DMS153 treated with DMSO at 0.1 percent for 48 hours (cell line): Measurements from ENCODE around the gene RAB39A.
A peak's percentile ranks its signal among the peaks of the same experiment; 100 is the strongest.
"Not testable (repeated sequence)": the region's sequence is repeated elsewhere in the genome, so short reads cannot be mapped to it uniquely, and the experiment has no call there.

Source experiments
- DNase-seq: peaks from one replicate; lab custom pipeline; 2025; ENCODE audit not compliant: unreplicated experiment; lab: John Stamatoyannopoulos, UW

Gene RAB39A, protein sequence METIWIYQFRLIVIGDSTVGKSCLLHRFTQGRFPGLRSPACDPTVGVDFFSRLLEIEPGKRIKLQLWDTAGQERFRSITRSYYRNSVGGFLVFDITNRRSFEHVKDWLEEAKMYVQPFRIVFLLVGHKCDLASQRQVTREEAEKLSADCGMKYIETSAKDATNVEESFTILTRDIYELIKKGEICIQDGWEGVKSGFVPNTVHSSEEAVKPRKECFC

GRCh38 chr11:107928046-107928766 is at the start of gene RAB39A:
TSS of gene RAB39A (plus strand) at chr11:107928448. CDS start at chr11:107928569, 121 bp downstream.
- DNase-seq = peak; percentile 96

- not testable (repeated sequence) for DNase-seq
Observed at GRCh38 chr11:107881471-107881870, 46.8 kb upstream of the RAB39A start.

DNA sequence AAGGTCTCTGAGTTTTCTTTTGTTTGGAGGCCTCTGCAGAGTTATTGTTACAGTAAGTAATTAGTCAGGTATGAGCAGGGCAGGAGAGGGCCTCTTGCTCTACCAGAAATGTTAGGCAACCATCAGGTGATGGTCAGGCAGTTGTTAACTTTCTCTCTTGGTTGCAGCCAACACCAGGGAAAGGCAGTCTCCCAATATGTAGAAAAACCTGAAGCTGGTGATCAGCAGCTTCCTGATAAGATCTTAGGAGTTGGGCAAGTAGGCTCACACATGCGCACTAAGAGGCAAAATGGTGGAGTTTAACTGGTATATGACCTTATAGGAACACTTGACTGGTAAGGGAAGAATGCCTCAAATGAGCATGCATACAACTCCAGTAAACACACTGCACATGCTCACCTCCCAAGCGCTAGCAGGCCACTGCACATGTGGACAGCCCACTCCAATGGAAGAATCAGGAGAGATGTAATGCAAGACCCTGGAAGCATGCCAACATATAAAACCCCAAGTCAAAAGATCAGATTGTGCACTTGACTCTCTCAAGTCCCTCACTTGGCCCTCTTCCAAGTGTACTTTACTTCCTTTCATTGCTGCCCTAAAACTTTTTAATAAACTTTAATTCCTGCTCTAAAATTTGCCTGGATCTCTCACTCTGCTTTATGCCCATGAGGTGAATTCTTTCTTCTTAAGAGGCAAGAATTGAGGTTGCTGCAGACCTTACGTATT is 46.0 kb upstream of the RAB39A start:
- DNase-seq = no peak

DNA sequence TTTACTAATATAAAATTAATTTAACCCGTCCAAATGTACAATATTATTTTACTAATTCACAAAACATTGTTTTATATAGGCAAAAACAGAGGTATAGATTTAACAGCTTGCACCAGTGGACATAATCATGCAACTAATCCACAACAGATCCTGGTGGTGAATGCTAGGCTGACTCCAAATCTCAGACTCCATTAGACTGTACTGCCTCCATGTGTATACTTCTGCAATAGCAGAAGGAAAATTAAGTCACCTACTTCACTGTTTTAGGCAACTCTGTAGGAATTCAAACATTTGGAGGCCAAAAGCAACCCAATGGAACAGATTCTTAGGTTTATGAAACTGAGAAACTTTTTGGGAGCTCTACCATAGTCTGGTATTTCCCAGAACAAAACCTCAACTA is 30.0 kb upstream of the RAB39A start:
- DNase-seq = no peak

DNA sequence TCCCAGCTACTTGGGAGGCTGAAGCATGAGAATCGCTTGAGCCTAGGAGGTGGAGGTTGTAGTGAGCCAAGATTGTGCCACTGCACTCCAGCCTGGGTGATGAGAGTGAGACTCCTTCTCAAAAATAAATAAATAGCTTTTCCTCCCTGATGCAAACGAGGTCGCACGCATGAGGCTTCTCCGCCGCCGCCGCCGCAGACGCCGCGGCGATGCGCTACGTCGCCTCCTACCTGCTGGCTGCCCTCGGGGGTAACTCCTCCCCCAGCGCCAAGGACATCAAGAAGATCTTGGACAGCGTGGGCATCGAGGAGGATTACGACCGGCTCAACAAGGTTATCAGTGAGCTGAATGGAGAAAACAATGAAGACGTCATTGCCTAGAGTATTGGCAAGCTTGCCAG is 20.0 kb upstream of the RAB39A start:
- DNase-seq = no peak

GRCh38 chr11:107912415-107912814 is 15.8 kb upstream of the RAB39A start:
- not testable (repeated sequence) for DNase-seq

DNA sequence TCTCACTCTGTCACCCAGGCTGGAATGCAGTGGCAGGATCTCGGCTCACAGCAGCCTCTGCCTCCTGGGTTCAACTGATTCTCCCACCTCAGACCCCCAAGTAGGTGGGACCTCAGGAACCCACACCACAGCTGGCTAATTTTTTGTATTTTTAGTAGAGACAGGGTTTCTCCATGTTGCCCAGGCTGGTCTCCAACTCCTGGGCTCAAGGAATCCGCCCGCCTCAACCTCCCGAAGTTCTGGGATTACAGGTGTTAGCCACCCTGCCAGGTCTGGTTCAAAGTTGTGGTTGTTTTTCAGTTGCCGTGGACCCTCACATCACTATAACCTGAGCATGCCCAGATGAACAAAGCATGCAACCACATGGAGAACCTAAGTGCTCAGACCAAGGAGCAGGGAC is 13.0 kb upstream of the RAB39A start:
- DNase-seq = no peak

DNA sequence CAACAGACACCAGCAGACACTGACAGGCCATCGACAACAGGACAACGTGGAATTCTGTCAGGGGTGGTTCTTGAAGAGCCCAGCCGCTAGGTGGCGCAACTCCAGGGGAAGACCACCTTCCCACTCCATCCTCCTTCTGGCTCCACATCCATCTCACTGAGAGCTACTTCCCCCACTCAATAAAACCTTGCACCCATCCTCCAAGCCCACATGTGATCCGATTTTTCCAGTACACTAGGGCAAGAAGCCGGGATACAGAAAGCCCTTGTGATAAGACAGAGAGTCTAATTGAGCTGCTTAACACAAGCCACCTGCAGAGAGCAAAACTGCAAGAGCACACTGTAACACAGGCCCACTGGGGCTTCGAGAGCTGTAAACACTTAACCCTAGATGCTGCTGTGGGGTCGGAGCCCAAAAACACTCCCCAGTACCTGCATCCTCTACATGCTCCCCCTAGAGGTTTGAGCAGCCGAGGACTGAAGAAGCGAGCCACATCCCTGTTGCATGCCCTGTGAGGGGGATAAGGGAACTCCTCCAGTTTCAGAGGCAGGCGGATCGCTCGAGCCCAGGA is 11.5 kb upstream of the RAB39A start:
- DNase-seq = peak; percentile 25

- no peak for DNase-seq
Observed at GRCh38 chr11:107921997-107922396, 6.3 kb upstream of the RAB39A start.

GRCh38 chr11:107923519-107923918 is 4.7 kb upstream of the RAB39A start:
- not testable (repeated sequence) for DNase-seq

- DNase-seq = no peak
Observed at GRCh38 chr11:107924306-107924705, 3.9 kb upstream of the RAB39A start.

DNA sequence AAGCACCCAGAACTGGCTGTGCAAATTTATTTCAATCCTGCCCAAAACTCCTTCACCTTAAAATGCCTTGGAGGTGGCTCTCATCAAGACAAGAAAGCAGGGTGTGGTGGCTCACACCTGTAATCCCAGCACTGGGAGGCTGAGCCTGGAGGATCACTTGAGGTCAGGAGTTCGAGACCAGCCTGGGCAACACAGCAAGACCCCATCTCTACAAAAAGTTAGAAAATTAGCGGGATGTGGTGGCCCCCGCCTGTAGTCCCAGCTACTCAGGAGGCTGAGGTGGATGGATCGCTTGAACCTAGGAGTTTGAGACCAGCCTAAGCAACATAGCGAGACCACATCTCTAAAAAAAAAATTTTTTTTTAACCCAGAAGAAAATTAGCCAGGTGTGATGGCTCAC is 689 bp upstream of the RAB39A start:
- DNase-seq = no peak

GRCh38 chr11:107928767-107929507 is 689 bp downstream of the RAB39A start:
- peak; percentile 18 for DNase-seq

DNA sequence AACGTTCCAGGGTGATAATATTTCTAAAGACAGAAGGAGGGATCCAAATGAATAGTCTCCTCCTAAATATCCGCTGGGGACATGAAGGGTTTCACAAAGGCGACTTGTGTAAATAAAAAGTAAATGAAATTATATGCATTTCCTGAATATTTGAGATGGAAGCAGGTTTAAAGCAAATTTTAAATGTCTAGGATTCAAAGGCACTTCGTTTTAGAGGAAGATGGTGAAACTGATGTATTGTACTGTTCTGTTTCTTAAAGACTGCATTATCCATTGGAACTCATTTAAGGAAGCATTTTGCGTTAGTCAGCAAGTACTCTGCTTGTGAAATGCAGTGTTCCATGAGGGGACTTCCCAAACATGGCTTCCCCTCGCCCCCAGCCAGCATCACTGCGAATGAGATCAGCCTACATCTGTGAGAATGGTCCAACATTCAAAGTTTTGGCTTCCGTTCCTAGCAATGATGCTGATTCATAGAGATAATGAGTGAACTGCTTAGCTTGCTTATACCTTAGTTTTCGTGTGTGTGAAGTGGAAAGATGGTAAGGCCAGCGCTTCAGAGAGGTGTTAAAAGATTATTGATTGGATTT is 1.5 kb downstream of the RAB39A start:
- no peak for DNase-seq

- DNase-seq = no peak
Observed at GRCh38 chr11:107931206-107931605, 3.0 kb downstream of the RAB39A start.

- DNase-seq = no peak
Observed at GRCh38 chr11:107947904-107948303, 19.7 kb downstream of the RAB39A start.

DNA sequence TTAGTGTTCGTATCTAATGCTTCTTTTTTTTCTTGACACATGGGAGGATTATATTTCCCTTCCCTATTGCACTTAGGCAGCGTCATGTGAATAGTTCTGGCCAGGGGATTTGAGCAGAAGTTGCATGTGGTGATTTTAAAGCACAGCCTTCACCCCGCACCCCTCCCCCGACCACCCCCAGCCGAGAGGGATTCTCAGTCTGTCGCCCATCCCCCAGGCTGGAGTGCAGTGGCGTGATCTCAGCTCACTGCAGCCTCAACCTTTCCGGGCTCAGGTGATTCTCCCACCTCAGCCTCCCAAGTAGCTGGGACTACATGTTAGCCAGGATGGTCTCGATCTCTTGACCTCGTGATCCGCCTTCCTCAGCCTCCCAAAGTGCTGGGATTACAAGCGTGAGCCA is 20.1 kb downstream of the RAB39A start:
- not testable (repeated sequence) for DNase-seq

DNA sequence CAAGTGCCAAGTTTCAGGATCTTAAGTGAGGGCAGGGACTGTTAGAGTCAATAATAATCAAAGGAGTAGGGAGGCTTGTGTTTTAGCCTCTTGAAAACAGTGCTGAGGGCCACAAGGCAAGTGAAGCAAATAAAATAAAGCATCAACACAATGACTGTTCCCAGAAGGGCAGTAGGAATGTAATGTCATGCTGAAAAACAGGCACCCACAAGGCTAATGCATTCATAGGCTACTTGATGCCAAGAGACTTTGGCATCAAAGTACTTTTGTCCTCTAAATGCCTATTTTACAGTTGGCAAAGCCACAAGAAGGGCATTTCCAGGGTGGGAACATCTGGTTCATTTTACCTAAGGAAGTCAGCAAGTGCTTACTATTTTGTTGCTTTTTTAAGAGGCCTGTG is 22.9 kb downstream of the RAB39A start:
- no peak for DNase-seq

DNA sequence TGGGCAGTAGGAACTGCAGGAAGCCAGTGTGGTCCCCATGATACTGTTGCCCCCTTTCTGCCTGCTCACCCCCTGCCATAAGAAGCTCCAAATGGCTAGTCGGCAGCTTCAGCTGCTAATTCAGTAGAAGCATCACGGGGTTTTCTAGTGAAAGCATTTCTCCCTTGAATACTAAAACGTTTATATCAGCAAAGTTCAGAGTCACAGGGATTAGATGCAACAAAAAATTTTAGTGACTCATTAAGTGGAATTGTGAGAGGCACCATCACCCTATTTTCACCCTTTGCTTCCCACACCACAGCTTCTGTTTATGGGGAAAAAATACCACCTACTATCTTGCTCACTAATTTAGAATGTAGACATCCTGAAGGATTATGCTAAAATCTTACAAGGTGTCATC is 25.2 kb downstream of the RAB39A start:
- DNase-seq = no peak

DNA sequence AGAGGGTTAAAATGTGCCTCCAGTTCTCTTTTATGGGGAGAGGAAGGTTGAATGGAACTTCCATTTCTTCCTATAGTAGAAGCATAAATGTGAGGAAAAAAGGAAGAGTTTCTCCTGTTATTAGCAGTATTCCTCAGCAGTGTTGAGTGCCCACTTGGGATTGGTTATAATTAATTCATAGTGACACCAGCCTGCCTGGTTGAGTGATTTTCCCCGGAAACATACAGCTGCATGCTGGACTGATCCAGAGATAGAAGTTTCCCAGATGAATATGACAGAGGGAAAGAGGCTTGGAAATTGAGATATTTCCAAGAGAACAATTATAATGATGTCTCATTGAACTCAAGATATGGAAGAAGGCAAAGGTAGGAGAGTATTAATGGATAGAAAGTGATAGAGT is 28.3 kb downstream of the RAB39A start:
- no peak for DNase-seq
